GM06990 (cell line): ENCODE data around the gene PCNT.

Experiments
- DNase-seq: peaks from one replicate; pipeline ENCODE4 v3.0.0-alpha.2; 2011; ENCODE audit not compliant: insufficient read length; ENCODE audit errors: extremely low read depth
- H3K27me3 ChIP-seq: replicated peaks from 2 replicates; pipeline ENCODE4 v1.6.0; 2011; ENCODE audit warnings: low read length; ENCODE audit not compliant: control insufficient read depth, insufficient read depth
- H3K36me3 ChIP-seq: 2 replicates; pipeline ENCODE4 v1.5.1; 2011; ENCODE audit warnings: low read length; ENCODE audit not compliant: control insufficient read depth, insufficient read depth
- H3K4me3 ChIP-seq: replicated peaks from 2 replicates; pipeline ENCODE4 v1.5.1; 2011; ENCODE audit warnings: low read depth, mild to moderate bottlenecking, control low read depth, low read length
- CTCF ChIP-seq: IDR thresholded peaks from 2 replicates; pipeline ENCODE4 v1.5.1; 2011; ENCODE audit warnings: low read length, control low read depth, mild to moderate bottlenecking, inconsistent platforms; ENCODE audit not compliant: insufficient read depth, poor library complexity, severe bottlenecking

PCNT gene

GRCh38 chr21:46352164-46352515 is 28.2 kb downstream of the PCNT start:
- Histone ChIP-seq H3K27me3 (no peaks in the 10 kb centered on the region), H3K4me3 (no peak overlapping the region), H3K36me3 (peaks cover 39% of the 10 kb centered on the region)
- no peak for DNase-seq
- no peak for TF ChIP-seq CTCF

- Histone ChIP-seq H3K36me3 (peaks cover 37% of the 10 kb centered on the region), H3K27me3 (no peaks in the 10 kb centered on the region), H3K4me3 (no peak overlapping the region)
- DNase-seq = no peak
- TF ChIP-seq CTCF = no peak
These were observed 29.0 kb downstream of the PCNT start for GRCh38 chr21:46352913-46353312.

GRCh38 chr21:46354046-46354445 is 30.1 kb downstream of the PCNT start:
- no peak for TF ChIP-seq CTCF
- DNase-seq = no peak
- no peak overlapping the region for H3K4me3 ChIP-seq
- peaks cover 36% of the 10 kb centered on the region for H3K36me3 ChIP-seq
- H3K27me3 ChIP-seq = no peaks in the 10 kb centered on the region

- TF ChIP-seq CTCF = no peak
- H3K36me3 ChIP-seq = peaks cover 33% of the 10 kb centered on the region
These were observed 30.6 kb downstream of the PCNT start for GRCh38 chr21:46354518-46354917.

GRCh38 chr21:46355161-46356004 is 31.4 kb downstream of the PCNT start:
- no peak overlapping the region for H3K4me3 ChIP-seq
- H3K36me3 ChIP-seq = peaks cover 29% of the 10 kb centered on the region
- no peaks in the 10 kb centered on the region for H3K27me3 ChIP-seq
- no peak for DNase-seq
- no peak for TF ChIP-seq CTCF

More at GRCh38 chr21:46354518-46354917, 30.6 kb downstream of the PCNT start:
- no peak for DNase-seq
- Histone ChIP-seq H3K27me3 (no peaks in the 10 kb centered on the region), H3K4me3 (no peak overlapping the region)

GRCh38 chr21:46356005-46356338 is 32.0 kb downstream of the PCNT start:
- DNase-seq = no peak
- Histone ChIP-seq H3K36me3 (peaks cover 26% of the 10 kb centered on the region), H3K27me3 (no peaks in the 10 kb centered on the region), H3K4me3 (no peak overlapping the region)
- TF ChIP-seq CTCF = no peak
